ENCODE measurements around the gene ZNF217.
"Not testable (repeated sequence)": the region's sequence is repeated elsewhere in the genome, so short reads cannot be mapped to it uniquely, and the experiment has no call there.

The ZNF217 gene

DNA sequence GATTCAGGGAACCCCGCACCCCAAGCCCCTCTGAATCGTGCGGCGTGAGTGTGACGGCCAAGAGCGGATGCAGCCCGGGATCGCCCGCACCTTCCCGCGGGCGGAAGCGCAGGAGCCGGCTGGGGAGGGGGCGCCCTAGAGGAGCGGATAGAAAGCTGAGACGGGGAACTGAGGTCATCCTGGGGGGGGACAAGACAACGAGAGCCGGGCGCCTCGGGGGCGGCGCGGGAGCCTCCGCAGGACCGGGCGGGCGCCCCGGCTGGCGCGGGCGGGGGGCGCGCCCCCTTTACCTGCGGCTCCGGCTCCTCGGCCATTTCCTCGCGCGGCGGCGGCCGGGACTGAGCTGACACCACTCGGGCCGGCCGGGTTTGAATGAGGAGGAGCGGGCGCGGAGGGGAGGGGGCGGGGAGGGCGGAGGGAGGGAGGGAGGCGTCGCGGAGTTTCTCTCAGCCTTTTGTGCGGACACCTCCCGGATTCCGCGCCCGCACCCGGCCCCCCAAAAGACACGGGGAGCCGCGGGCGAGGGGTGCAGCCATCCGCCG is at the start of gene ZNF217:
Gene ZNF217 (minus strand): TSS at position 374 of the 542 bp plus-strand sequence. CDS start 11,013 bp downstream, outside the sequence.
- H3K4me3 ChIP-seq (ENCODE audit: low read depth, low read length): peak within 1 kb of the TSS; percentile 87
- peak; percentile 78 for DNase-seq (ENCODE audit: low read depth)

DNA sequence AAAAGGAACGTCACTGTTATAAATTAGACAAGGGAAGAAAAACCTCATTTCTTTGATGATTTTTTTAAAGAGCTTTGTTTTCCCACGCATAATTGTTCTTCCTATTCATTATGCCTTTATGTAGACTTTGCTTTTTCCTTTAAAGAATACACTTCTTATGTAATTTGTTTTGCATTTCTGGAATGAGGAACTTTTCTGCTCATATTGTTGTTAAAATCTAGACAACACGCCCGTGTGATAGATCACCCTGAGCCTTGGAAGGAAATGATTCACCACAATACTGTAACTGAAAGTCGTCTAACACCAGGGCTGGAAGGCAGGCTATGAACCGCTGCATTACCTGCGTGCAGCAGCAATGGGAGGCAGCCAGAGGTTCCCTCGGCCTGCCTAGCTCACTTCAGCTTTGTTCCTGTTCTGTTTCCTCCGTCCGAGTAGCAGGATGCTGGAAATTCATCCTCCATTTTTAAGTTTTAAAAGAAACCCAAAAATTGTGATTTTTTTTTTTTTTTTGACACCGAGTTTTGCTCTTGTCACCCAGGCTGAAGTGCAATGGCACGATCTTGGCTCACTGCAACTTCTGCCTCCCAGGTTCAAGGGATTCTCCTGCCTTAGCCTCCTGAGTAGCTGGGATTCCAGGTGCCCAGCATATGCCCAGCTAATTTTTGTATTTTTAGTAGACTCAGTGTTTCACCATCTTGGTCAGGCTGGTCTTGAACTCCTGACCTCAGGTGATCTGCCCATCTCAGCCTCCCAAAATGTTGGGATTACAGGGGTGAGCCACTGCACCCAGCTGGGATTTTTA is 49.6 kb upstream of the ZNF217 start:
- peak; percentile 97 for DNase-seq (ENCODE audit: low read depth)
- TF ChIP-seq CTCF (IDR thresholded peaks at IDR 0.05; ENCODE audit: low read depth, low read length): no peak
- no peak for TF ChIP-seq MYC (IDR thresholded peaks at IDR 0.05; ENCODE audit: low read depth, low read length)
- peak; percentile 45; the same call in 1 of the 2 replicates for TF ChIP-seq MAX (IDR thresholded peaks at IDR 0.05; ENCODE audit: low read depth, low read length)
- TF ChIP-seq POLR2A (IDR thresholded peaks at IDR 0.05; ENCODE audit: extremely low read depth, insufficient read length): peak; percentile 51
- H3K4me3 ChIP-seq (ENCODE audit: low read depth, low read length): peak overlapping the region; percentile 50

DNA sequence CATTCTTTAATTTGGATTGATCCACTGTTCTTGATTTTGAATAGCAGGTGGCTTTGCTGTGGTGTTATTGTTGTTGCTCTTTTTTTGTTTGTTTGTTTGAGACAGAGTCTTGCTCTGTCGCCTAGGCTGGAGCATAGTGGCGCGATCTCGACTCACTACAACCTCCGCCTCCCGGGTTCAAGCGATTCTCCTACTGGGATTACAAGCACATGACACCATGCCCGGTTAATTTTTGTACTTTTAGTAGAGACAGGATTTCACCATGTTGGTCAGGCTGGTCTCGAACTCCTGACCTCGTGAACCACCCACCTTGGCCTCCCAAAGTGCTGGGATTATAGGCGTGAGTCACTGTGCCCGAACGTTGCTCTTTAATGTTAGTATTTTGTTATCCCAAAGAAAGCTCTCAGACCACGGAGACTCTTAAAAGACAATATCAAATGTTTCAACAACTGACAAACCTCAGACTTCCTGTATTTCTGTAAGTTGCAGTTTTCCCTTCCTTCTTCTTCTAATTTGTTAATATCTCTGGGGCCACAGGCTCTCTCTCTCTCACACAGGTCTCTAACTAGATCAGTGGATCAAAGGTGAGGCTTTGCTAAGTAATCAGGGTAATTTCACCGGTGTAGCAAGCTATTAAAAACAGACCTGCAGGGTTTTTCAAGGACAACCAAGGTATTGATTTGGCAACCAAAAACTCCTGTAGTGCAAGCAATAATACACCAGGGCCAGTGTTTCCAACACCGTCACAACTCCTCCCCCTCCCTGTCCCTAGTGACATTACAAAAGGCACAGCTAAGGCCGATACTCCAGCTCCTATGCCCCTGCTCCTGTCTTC is 48.8 kb upstream of the ZNF217 start:
- H3K4me3 ChIP-seq (ENCODE audit: low read depth, low read length): peak overlapping the region; percentile 50
- peak; percentile 96 for DNase-seq (ENCODE audit: low read depth)
- TF ChIP-seq MAX (IDR thresholded peaks at IDR 0.05; ENCODE audit: low read depth, low read length): peak; percentile 15; the same call in 1 of the 2 replicates
- no peak for TF ChIP-seq CTCF (IDR thresholded peaks at IDR 0.05; ENCODE audit: low read depth, low read length)
- TF ChIP-seq MYC (IDR thresholded peaks at IDR 0.05; ENCODE audit: low read depth, low read length): no peak; the same call in none of the 2 replicates
- no peak for TF ChIP-seq POLR2A (IDR thresholded peaks at IDR 0.05; ENCODE audit: extremely low read depth, insufficient read length)

DNA sequence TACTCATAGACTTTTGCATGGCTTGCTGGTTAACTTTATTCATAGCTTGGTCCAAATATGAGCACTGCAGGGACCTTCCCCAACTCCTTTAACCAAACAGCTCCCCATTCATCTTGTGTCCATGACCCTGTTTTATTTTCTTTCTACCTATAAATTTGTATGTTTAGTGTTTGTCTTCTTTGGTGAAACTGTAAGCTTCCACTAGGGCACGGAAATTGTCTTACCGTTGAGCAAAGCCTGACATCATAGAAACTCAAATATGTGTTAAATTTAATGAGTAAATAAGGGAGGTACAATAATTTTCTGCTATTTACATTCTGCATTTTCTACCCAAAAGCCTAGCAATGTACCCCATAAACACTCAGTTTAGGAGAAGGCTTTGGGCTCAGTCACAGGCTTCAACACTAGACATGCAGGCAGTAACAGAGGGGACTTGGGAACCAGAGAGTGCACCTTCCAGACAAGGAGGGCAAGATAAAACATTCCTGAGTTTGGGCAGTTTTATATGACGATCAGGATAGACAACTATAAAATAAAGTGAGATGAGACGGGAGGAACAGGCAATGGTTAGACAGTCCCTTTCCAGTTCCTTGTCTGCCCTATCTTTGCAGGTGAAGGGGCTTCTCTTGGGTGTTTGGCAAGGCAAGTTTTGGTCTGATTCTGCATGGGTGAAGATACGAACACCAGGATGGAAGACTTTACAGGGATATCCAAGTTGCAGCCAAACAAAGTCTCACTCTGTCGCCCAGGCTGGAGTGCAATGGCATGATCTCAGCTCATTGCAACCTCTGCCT is 46.2 kb upstream of the ZNF217 start:
- H3K4me3 ChIP-seq (ENCODE audit: low read depth, low read length): no peak overlapping the region
- TF ChIP-seq MAX (IDR thresholded peaks at IDR 0.05; ENCODE audit: low read depth, low read length) (no peak), POLR2A (IDR thresholded peaks at IDR 0.05; ENCODE audit: extremely low read depth, insufficient read length) (no peak), CTCF (IDR thresholded peaks at IDR 0.05; ENCODE audit: low read depth, low read length) (no peak)
- DNase-seq (ENCODE audit: low read depth): no peak

DNA sequence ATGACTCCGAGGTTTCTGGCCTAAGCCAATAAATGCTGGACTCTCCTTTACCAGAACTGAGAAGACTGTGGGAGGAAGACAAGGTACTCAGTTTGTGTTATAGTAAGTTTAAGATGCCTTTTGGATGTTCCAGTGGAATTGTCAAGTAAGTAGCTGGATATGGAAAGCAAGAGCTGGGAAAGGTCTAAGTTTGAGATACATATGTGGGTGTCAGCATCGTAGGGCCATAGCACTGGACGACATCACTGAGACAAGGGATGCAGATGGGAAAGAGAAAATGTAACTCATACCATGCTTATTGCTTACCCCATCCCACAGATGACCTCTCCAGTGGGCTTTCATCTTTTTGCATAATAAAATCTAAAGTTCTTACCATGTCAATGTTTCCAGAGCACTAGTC is 45.5 kb upstream of the ZNF217 start:
- DNase-seq (ENCODE audit: low read depth): no peak
- TF ChIP-seq CTCF (IDR thresholded peaks at IDR 0.05; ENCODE audit: low read depth, low read length): no peak
- no peak for TF ChIP-seq POLR2A (IDR thresholded peaks at IDR 0.05; ENCODE audit: extremely low read depth, insufficient read length)
- no peak for TF ChIP-seq MAX (IDR thresholded peaks at IDR 0.05; ENCODE audit: low read depth, low read length)
- no peak for TF ChIP-seq MYC (IDR thresholded peaks at IDR 0.05; ENCODE audit: low read depth, low read length)
- no peak overlapping the region for H3K4me3 ChIP-seq (ENCODE audit: low read depth, low read length)

DNA sequence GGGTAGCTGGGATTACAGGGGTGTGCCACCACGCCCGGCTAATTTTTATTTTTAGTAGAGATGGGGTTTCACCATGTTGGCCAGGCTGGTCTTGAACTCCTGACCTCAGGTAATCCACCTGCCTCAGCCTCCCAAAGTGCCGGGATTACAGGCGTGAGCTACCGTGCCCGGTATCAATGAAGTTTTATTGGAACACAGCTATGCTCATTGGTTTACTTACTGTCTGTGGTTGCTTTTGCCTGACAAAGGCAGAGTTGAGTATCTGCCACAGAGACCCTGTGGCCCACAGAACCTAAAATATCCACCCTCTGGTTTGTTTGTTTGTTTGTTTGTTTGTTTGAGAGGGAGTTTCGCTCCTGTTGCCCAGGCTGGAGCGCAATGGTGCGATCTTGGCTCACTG is 43.7 kb upstream of the ZNF217 start:
- H3K4me3 ChIP-seq (ENCODE audit: low read depth, low read length); DNase-seq (ENCODE audit: low read depth): not testable (repeated sequence)
